HG03066 (cell line): ENCODE measurements around the gene MINDY3.

Source experiments
- ATAC-seq: cut with Tn5 transposase; IDR thresholded peaks from one replicate; pipeline ENCODE4 v1.9.1; 2021; ENCODE audit warnings: low read depth; ENCODE audit not compliant: unreplicated experiment

Gene MINDY3

GRCh38 chr10:15740261-15740660 is 120.0 kb downstream of the MINDY3 start:
- no peak for ATAC-seq

GRCh38 chr10:15739254-15739970 is 120.9 kb downstream of the MINDY3 start:
- ATAC-seq, result no peak

GRCh38 chr10:15738270-15738925 is 121.9 kb downstream of the MINDY3 start:
- no peak for ATAC-seq

DNA sequence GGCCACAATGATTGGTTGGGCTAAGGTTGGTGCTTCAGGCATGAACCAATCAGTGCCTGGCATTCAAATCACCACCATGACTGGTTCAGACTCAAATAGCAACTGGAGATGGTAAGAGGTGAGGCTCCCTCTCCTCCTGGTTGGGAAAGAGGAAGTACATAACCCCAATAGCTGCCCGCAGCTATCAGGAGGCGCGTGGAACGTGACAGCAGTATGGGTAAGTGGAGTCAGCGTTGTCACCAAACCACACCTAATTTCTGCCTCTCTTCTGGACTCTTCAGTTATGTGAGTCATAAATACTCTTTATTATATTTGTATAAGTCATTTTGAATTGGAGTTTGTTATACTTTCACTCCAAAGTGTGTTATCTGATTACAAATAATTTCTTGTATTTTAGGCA is 122.7 kb downstream of the MINDY3 start:
- ATAC-seq, result no peak

DNA sequence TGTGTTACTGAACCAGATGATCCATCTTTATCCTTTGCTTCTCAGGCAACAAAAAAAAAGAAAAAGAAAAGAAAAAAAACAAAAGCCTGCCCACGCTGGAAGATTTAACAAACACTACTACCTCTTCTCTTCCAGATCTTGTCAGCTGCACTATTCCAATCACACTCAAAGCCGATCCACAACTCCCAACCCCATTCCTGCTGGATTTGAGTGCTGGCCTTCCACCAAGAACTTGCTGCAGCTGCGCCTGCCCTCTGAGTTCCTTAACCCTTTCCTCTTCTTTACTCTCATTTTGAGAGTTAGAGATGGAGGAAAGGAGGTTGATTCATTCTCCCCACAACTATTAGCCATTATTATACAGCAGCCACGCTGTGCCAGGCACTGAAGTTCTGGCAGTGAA is 124.5 kb downstream of the MINDY3 start:
- no peak for ATAC-seq

- no peak for ATAC-seq
Observed at GRCh38 chr10:15730341-15730740, 130.0 kb downstream of the MINDY3 start.

DNA sequence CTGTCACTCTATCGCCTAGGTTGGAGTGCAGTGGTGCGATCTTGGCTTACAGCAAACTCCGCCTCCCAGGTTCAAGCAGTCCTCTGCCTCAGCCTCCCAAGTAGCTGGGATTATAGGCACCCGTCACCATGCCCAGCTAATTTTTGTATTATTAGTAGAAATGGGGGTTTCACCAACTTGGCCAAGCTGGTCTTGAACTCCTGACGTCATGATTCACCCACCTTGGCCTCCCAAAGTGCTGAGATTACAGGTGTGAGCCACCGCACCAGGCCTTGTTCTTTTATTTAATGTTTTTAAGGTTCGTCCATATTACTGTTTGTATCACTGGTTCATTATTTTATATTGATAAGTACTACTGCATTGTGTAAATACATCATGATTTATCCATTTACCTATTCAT is 130.4 kb downstream of the MINDY3 start:
- ATAC-seq, result no peak
